OCI-LY1 (cell line): ENCODE measurements around the gene ADCY2.

Experiments used
- EZH2 ChIP-seq: fragments of 200-600 bp; sonication (generic), shearing (Covaris generic); IDR thresholded peaks from 2 replicates; pipeline ENCODE4 v1.8.0; 2017; ENCODE audit warnings: borderline replicate concordance, mixed run types, mild to moderate bottlenecking, antibody characterized with exemption, low read length, moderate library complexity, mixed read lengths
- TF ChIP-seq, protein P1 (sequence below): fragments of 200-600 bp; sonication (generic), shearing (Covaris generic); IDR thresholded peaks from 2 replicates; pipeline ENCODE4 v1.5.1; 2017; ENCODE audit warnings: mild to moderate bottlenecking, antibody characterized with exemption, low read length, moderate library complexity, mixed read lengths

DNA sequence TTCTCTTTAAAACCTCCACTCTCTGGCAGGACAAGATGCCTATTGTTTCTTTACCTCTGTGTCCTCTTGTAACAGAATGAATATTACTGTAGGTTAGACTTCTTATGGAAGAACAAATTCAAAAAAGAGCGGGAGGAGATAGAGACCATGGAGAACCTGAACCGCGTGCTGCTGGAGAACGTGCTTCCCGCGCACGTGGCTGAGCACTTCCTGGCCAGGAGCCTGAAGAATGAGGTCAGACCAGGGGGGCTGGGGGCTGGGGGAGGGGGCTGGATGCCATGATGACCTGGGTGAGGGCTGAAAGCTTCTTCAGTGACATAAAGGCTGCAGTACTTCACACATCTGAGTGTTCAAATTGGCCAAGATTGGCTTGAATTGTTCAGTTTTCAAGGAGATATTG is 393.6 kb downstream of the ADCY2 start:
- TF ChIP-seq, protein P1, sequence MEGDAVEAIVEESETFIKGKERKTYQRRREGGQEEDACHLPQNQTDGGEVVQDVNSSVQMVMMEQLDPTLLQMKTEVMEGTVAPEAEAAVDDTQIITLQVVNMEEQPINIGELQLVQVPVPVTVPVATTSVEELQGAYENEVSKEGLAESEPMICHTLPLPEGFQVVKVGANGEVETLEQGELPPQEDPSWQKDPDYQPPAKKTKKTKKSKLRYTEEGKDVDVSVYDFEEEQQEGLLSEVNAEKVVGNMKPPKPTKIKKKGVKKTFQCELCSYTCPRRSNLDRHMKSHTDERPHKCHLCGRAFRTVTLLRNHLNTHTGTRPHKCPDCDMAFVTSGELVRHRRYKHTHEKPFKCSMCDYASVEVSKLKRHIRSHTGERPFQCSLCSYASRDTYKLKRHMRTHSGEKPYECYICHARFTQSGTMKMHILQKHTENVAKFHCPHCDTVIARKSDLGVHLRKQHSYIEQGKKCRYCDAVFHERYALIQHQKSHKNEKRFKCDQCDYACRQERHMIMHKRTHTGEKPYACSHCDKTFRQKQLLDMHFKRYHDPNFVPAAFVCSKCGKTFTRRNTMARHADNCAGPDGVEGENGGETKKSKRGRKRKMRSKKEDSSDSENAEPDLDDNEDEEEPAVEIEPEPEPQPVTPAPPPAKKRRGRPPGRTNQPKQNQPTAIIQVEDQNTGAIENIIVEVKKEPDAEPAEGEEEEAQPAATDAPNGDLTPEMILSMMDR: no peak
- no peak for TF ChIP-seq EZH2
